Measurements from ENCODE around the gene LEKR1. TPM values are rescaled to one million over a fixed set of nuclear protein-coding genes. Genes with fewer than 3 reads are reported as not detected.
"Not testable (repeated sequence)": the region's sequence is repeated elsewhere in the genome, so short reads cannot be mapped to it uniquely, and the experiment has no call there.

Gene LEKR1
- total RNA-seq, 1 experiment from 2014 or later, result 5.1 TPM

- intact Hi-C loops (cut with micrococcal nuclease; ENCODE audit: unreplicated experiment), result no loop called here
- CTCF ChIA-PET, result interaction anchor here (0.6 kb wide), 1 partner anchor 14 kb away, joined by 10 read pairs; no protein-coding TSS in a partner anchor
- no peak for TF ChIP-seq CTCF (IDR thresholded peaks at IDR 0.05; ENCODE audit: unreplicated experiment)
- Mint-ChIP-seq H3K4me1 (ENCODE audit: low read depth, unreplicated experiment) (no peaks in the 10 kb centered on the region), H3K36me3 (ENCODE audit: insufficient read depth, unreplicated experiment) (no peaks in the 10 kb centered on the region), H3K9me3 (ENCODE audit: low read depth, unreplicated experiment) (peaks cover 6% of the 10 kb centered on the region), H3K27me3 (ENCODE audit: unreplicated experiment) (no peaks in the 10 kb centered on the region), H3K27ac (ENCODE audit: unreplicated experiment) (no peak overlapping the region), H3K4me3 (ENCODE audit: low read depth, unreplicated experiment) (no peak overlapping the region)
- BruUV-seq (replicated peaks), result no TSS peak
- DNase-seq, result no peak
Observed at GRCh38 chr3:156867920-156868319, 41.8 kb downstream of the LEKR1 start.

GRCh38 chr3:156873906-156874305, 47.8 kb downstream of the LEKR1 start:
- CTCF ChIA-PET, result no interaction called here
- no peaks in the 10 kb centered on the region for H3K27me3 Mint-ChIP-seq (ENCODE audit: unreplicated experiment)

GRCh38 chr3:156879491-156879890, 53.3 kb downstream of the LEKR1 start:
- intact Hi-C loops (cut with micrococcal nuclease; ENCODE audit: unreplicated experiment); H3K36me3 Mint-ChIP-seq (ENCODE audit: insufficient read depth, unreplicated experiment); H3K27ac Mint-ChIP-seq (ENCODE audit: unreplicated experiment); H3K4me3 Mint-ChIP-seq (ENCODE audit: low read depth, unreplicated experiment); DNase-seq; CTCF ChIA-PET; H3K4me1 Mint-ChIP-seq (ENCODE audit: low read depth, unreplicated experiment); BruUV-seq (replicated peaks); H3K27me3 Mint-ChIP-seq (ENCODE audit: unreplicated experiment): not testable (repeated sequence)
- H3K9me3 Mint-ChIP-seq (ENCODE audit: low read depth, unreplicated experiment), result peaks cover 18% of the 10 kb centered on the region

More at GRCh38 chr3:156873906-156874305, 47.8 kb downstream of the LEKR1 start:
- no peak overlapping the region for H3K4me3 Mint-ChIP-seq (ENCODE audit: low read depth, unreplicated experiment)
- peaks cover 16% of the 10 kb centered on the region for H3K9me3 Mint-ChIP-seq (ENCODE audit: low read depth, unreplicated experiment)
- no peaks in the 10 kb centered on the region for H3K36me3 Mint-ChIP-seq (ENCODE audit: insufficient read depth, unreplicated experiment)
- intact Hi-C loops (cut with micrococcal nuclease; ENCODE audit: unreplicated experiment), result no loop called here
- DNase-seq, result no peak
- no TSS peak for BruUV-seq (replicated peaks)
- no peaks in the 10 kb centered on the region for H3K4me1 Mint-ChIP-seq (ENCODE audit: low read depth, unreplicated experiment)
- H3K27ac Mint-ChIP-seq (ENCODE audit: unreplicated experiment), result no peak overlapping the region
- no peak for TF ChIP-seq CTCF (IDR thresholded peaks at IDR 0.05; ENCODE audit: unreplicated experiment)

- intact Hi-C loops (cut with micrococcal nuclease; ENCODE audit: unreplicated experiment), result no loop called here
- BruUV-seq (replicated peaks), result no TSS peak
- Mint-ChIP-seq H3K27me3 (ENCODE audit: unreplicated experiment) (no peaks in the 10 kb centered on the region), H3K4me1 (ENCODE audit: low read depth, unreplicated experiment) (peaks cover 5% of the 10 kb centered on the region), H3K36me3 (ENCODE audit: insufficient read depth, unreplicated experiment) (no peaks in the 10 kb centered on the region), H3K27ac (ENCODE audit: unreplicated experiment) (no peak overlapping the region), H3K4me3 (ENCODE audit: low read depth, unreplicated experiment) (no peak overlapping the region), H3K9me3 (ENCODE audit: low read depth, unreplicated experiment) (peaks cover 12% of the 10 kb centered on the region)
- DNase-seq, result no peak
- TF ChIP-seq CTCF (IDR thresholded peaks at IDR 0.05; ENCODE audit: unreplicated experiment), result no peak
- CTCF ChIA-PET, result no interaction called here
Observed at GRCh38 chr3:156885761-156886160, 59.6 kb downstream of the LEKR1 start.

- H3K27me3 Mint-ChIP-seq (ENCODE audit: unreplicated experiment), result no peaks in the 10 kb centered on the region
- intact Hi-C loops (cut with micrococcal nuclease; ENCODE audit: unreplicated experiment), result no loop called here
- H3K4me3 Mint-ChIP-seq (ENCODE audit: low read depth, unreplicated experiment), result no peak overlapping the region
- no peak overlapping the region for H3K27ac Mint-ChIP-seq (ENCODE audit: unreplicated experiment)
- TF ChIP-seq CTCF (IDR thresholded peaks at IDR 0.05; ENCODE audit: unreplicated experiment), result no peak
- H3K36me3 Mint-ChIP-seq (ENCODE audit: insufficient read depth, unreplicated experiment), result no peaks in the 10 kb centered on the region
- H3K4me1 Mint-ChIP-seq (ENCODE audit: low read depth, unreplicated experiment), result peaks cover 23% of the 10 kb centered on the region
- DNase-seq, result no peak
- peaks cover 14% of the 10 kb centered on the region for H3K9me3 Mint-ChIP-seq (ENCODE audit: low read depth, unreplicated experiment)
- CTCF ChIA-PET, result interaction anchor here (0.5 to 1.0 kb wide), 2 partner anchors 14 to 346 kb away, joined by 3 to 6 read pairs; no protein-coding TSS in a partner anchor
- no TSS peak for BruUV-seq (replicated peaks)
Observed at GRCh38 chr3:156888176-156888575, 62.0 kb downstream of the LEKR1 start.
